ENCODE results near the gene ZGPAT. TPM values are rescaled to one million over a fixed set of nuclear protein-coding genes. Genes with fewer than 3 reads are reported as not detected.

ZGPAT gene
- total and polyA plus RNA-seq, 2 of the 8 experiments (the other 6 are each of a cell fraction or from before 2014, with no cell fraction given): 14.5 to 21.4 TPM

DNA sequence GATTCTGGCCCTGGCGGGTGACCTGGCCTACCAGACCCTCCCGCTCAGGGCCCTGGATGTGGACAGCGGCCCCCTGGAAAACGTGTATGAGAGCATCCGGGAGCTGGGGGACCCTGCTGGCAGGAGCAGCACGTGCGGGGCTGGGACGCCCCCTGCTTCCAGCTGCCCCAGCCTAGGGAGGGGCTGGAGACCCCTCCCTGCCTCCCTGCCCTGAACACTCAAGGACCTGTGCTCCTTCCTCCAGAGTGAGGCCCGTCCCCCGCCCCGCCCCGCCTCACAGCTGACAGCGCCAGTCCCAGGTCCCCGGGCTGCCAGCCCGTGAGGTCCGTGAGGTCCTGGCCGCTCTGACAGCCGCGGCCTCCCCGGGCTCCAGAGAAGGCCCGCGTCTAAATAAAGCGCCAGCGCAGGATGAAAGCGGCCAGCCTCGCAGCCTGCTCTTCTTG, 30.9 kb downstream of the ZGPAT start (continued):
- TF ChIP-seq, protein P1, sequence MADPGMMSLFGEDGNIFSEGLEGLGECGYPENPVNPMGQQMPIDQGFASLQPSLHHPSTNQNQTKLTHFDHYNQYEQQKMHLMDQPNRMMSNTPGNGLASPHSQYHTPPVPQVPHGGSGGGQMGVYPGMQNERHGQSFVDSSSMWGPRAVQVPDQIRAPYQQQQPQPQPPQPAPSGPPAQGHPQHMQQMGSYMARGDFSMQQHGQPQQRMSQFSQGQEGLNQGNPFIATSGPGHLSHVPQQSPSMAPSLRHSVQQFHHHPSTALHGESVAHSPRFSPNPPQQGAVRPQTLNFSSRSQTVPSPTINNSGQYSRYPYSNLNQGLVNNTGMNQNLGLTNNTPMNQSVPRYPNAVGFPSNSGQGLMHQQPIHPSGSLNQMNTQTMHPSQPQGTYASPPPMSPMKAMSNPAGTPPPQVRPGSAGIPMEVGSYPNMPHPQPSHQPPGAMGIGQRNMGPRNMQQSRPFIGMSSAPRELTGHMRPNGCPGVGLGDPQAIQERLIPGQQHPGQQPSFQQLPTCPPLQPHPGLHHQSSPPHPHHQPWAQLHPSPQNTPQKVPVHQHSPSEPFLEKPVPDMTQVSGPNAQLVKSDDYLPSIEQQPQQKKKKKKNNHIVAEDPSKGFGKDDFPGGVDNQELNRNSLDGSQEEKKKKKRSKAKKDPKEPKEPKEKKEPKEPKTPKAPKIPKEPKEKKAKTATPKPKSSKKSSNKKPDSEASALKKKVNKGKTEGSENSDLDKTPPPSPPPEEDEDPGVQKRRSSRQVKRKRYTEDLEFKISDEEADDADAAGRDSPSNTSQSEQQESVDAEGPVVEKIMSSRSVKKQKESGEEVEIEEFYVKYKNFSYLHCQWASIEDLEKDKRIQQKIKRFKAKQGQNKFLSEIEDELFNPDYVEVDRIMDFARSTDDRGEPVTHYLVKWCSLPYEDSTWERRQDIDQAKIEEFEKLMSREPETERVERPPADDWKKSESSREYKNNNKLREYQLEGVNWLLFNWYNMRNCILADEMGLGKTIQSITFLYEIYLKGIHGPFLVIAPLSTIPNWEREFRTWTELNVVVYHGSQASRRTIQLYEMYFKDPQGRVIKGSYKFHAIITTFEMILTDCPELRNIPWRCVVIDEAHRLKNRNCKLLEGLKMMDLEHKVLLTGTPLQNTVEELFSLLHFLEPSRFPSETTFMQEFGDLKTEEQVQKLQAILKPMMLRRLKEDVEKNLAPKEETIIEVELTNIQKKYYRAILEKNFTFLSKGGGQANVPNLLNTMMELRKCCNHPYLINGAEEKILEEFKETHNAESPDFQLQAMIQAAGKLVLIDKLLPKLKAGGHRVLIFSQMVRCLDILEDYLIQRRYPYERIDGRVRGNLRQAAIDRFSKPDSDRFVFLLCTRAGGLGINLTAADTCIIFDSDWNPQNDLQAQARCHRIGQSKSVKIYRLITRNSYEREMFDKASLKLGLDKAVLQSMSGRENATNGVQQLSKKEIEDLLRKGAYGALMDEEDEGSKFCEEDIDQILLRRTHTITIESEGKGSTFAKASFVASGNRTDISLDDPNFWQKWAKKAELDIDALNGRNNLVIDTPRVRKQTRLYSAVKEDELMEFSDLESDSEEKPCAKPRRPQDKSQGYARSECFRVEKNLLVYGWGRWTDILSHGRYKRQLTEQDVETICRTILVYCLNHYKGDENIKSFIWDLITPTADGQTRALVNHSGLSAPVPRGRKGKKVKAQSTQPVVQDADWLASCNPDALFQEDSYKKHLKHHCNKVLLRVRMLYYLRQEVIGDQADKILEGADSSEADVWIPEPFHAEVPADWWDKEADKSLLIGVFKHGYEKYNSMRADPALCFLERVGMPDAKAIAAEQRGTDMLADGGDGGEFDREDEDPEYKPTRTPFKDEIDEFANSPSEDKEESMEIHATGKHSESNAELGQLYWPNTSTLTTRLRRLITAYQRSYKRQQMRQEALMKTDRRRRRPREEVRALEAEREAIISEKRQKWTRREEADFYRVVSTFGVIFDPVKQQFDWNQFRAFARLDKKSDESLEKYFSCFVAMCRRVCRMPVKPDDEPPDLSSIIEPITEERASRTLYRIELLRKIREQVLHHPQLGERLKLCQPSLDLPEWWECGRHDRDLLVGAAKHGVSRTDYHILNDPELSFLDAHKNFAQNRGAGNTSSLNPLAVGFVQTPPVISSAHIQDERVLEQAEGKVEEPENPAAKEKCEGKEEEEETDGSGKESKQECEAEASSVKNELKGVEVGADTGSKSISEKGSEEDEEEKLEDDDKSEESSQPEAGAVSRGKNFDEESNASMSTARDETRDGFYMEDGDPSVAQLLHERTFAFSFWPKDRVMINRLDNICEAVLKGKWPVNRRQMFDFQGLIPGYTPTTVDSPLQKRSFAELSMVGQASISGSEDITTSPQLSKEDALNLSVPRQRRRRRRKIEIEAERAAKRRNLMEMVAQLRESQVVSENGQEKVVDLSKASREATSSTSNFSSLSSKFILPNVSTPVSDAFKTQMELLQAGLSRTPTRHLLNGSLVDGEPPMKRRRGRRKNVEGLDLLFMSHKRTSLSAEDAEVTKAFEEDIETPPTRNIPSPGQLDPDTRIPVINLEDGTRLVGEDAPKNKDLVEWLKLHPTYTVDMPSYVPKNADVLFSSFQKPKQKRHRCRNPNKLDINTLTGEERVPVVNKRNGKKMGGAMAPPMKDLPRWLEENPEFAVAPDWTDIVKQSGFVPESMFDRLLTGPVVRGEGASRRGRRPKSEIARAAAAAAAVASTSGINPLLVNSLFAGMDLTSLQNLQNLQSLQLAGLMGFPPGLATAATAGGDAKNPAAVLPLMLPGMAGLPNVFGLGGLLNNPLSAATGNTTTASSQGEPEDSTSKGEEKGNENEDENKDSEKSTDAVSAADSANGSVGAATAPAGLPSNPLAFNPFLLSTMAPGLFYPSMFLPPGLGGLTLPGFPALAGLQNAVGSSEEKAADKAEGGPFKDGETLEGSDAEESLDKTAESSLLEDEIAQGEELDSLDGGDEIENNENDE (IDR thresholded peaks at IDR 0.05; ENCODE audit: insufficient replicate concordance, low read length): no peak
- TF ChIP-seq PHF8 (conservative IDR thresholded peaks at IDR 0.05; ENCODE audit: low read depth, low read length): no peak
- peak; percentile 49 for TF ChIP-seq MAX (IDR thresholded peaks at IDR 0.05)
- no peak for TF ChIP-seq KDM1A (IDR thresholded peaks at IDR 0.05; ENCODE audit: borderline replicate concordance, low read length)
- no peak for TF ChIP-seq CBX8 (IDR thresholded peaks at IDR 0.05; ENCODE audit: borderline replicate concordance, low read depth, low read length)
- peak in 1 of 2 experiments; percentile 47; a peak in 1 of 4 replicates for TF ChIP-seq SIN3A (conservative IDR thresholded peaks at IDR 0.05 in 1 of 2, IDR thresholded peaks at IDR 0.05 in 1 of 2; ENCODE audit: low read depth in 1 of 2, low read length in 2 of 2)

Measured in H1 (cell line).